ENCODE data around the gene B4GALNT1.
"Not testable (repeated sequence)": the region's sequence is repeated elsewhere in the genome, so short reads cannot be mapped to it uniquely, and the experiment has no call there.

Gene B4GALNT1

GRCh38 chr12:57666897-57667296 is 33.9 kb upstream of the B4GALNT1 start:
- no peak for TF ChIP-seq POLR2A (IDR thresholded peaks at IDR 0.05; ENCODE audit: extremely low read depth, insufficient read length)
- no peak for TF ChIP-seq MYC (IDR thresholded peaks at IDR 0.05; ENCODE audit: low read depth, low read length)
- no peak for TF ChIP-seq MAX (IDR thresholded peaks at IDR 0.05; ENCODE audit: low read depth, low read length)
- TF ChIP-seq CTCF (IDR thresholded peaks at IDR 0.05; ENCODE audit: low read depth, low read length): no peak
- H3K4me3 ChIP-seq (ENCODE audit: low read depth, low read length): no peak overlapping the region
- DNase-seq (ENCODE audit: low read depth): no peak

- not testable (repeated sequence) for H3K4me3 ChIP-seq (ENCODE audit: low read depth, low read length); DNase-seq (ENCODE audit: low read depth)
Observed at GRCh38 chr12:57665066-57665820, 32.2 kb upstream of the B4GALNT1 start.

GRCh38 chr12:57661376-57661775 is 28.4 kb upstream of the B4GALNT1 start:
- H3K4me3 ChIP-seq (ENCODE audit: low read depth, low read length): no peak overlapping the region
- no peak for TF ChIP-seq MAX (IDR thresholded peaks at IDR 0.05; ENCODE audit: low read depth, low read length)
- no peak for TF ChIP-seq MYC (IDR thresholded peaks at IDR 0.05; ENCODE audit: low read depth, low read length)
- no peak for TF ChIP-seq POLR2A (IDR thresholded peaks at IDR 0.05; ENCODE audit: extremely low read depth, insufficient read length)
- no peak for TF ChIP-seq CTCF (IDR thresholded peaks at IDR 0.05; ENCODE audit: low read depth, low read length)
- no peak for DNase-seq (ENCODE audit: low read depth)

- no peak for TF ChIP-seq CTCF (IDR thresholded peaks at IDR 0.05; ENCODE audit: low read depth, low read length)
- TF ChIP-seq POLR2A (IDR thresholded peaks at IDR 0.05; ENCODE audit: extremely low read depth, insufficient read length): no peak
- no peak for TF ChIP-seq MAX (IDR thresholded peaks at IDR 0.05; ENCODE audit: low read depth, low read length)
- no peak for TF ChIP-seq MYC (IDR thresholded peaks at IDR 0.05; ENCODE audit: low read depth, low read length)
- no peak overlapping the region for H3K4me3 ChIP-seq (ENCODE audit: low read depth, low read length)
- no peak for DNase-seq (ENCODE audit: low read depth)
Observed at GRCh38 chr12:57658890-57659289, 25.9 kb upstream of the B4GALNT1 start.

- DNase-seq (ENCODE audit: low read depth): no peak
- no peak overlapping the region for H3K4me3 ChIP-seq (ENCODE audit: low read depth, low read length)
- no peak for TF ChIP-seq POLR2A (IDR thresholded peaks at IDR 0.05; ENCODE audit: extremely low read depth, insufficient read length)
Observed at GRCh38 chr12:57657744-57658143, 24.7 kb upstream of the B4GALNT1 start.

GRCh38 chr12:57656408-57656807 is 23.4 kb upstream of the B4GALNT1 start:
- not testable (repeated sequence) for H3K4me3 ChIP-seq (ENCODE audit: low read depth, low read length); DNase-seq (ENCODE audit: low read depth)

GRCh38 chr12:57655541-57656240 is 22.7 kb upstream of the B4GALNT1 start:
- DNase-seq (ENCODE audit: low read depth): no peak
- no peak for TF ChIP-seq MYC (IDR thresholded peaks at IDR 0.05; ENCODE audit: low read depth, low read length)
- TF ChIP-seq CTCF (IDR thresholded peaks at IDR 0.05; ENCODE audit: low read depth, low read length): no peak
- no peak for TF ChIP-seq MAX (IDR thresholded peaks at IDR 0.05; ENCODE audit: low read depth, low read length)
- TF ChIP-seq POLR2A (IDR thresholded peaks at IDR 0.05; ENCODE audit: extremely low read depth, insufficient read length): no peak
- no peak overlapping the region for H3K4me3 ChIP-seq (ENCODE audit: low read depth, low read length)

All from NB4 (cell line).